OCI-LY7 (cell line): ENCODE results near the gene SDF4. TPM values are rescaled to one million over a fixed set of nuclear protein-coding genes. Genes with fewer than 3 reads are reported as not detected.

Experiments used
- BruUV-seq: library from RNA; stranded (reverse); fragments of 400-500 nt; replicated peaks from 2 replicates; lab custom pipeline; 2021; lab: Mats Ljungman, UMichigan
- CTCF ChIA-PET: fragments of 300-600 bp; sonication (Branson Sonifier 250); formaldehyde crosslinking; loops from one replicate; lab custom pipeline; 2022; ENCODE audit warnings: antibody characterized with exemption; ENCODE audit not compliant: unreplicated experiment; lab: Charles Lee
- POLR2A ChIA-PET: fragments of 300-600 bp; sonication (Branson Sonifier 250); formaldehyde crosslinking; loops from one replicate; lab custom pipeline; 2022; ENCODE audit warnings: antibody characterized with exemption; lab: Charles Lee
- DNase-seq: peaks from one replicate; pipeline ENCODE4 v3.0.0-alpha.2; 2015; ENCODE audit warnings: low spot score
- H2AFZ ChIP-seq: fragments of 200-600 bp; sonication (generic), shearing (Covaris generic); 2 replicates; pipeline ENCODE4 v1.6.1; 2014; ENCODE audit warnings: mild to moderate bottlenecking, antibody characterized with exemption, low read length, moderate library complexity
- H3K27ac ChIP-seq: fragments of 200-600 bp; sonication (generic); 2 replicates; pipeline ENCODE4 v1.5.1; 2014; ENCODE audit warnings: mixed run types, low read depth, mild to moderate bottlenecking, moderate library complexity, low read length, inconsistent platforms; ENCODE audit not compliant: poor library complexity, severe bottlenecking
- H3K36me3 ChIP-seq: fragments of 200-600 bp; sonication (generic); 2 replicates; pipeline ENCODE4 v1.6.1; 2014; ENCODE audit warnings: mild to moderate bottlenecking, antibody characterized with exemption, low read length, moderate library complexity, mixed read lengths; ENCODE audit not compliant: insufficient read depth
- H3K4me1 ChIP-seq: fragments of 200-600 bp; sonication (generic); 2 replicates; pipeline ENCODE4 v1.5.1; 2014; ENCODE audit warnings: mild to moderate bottlenecking, low read length; ENCODE audit not compliant: insufficient read depth, poor library complexity, severe bottlenecking
- H3K4me2 ChIP-seq: fragments of 200-600 bp; sonication (generic); 2 replicates; pipeline ENCODE4 v1.6.1; 2014; ENCODE audit warnings: mild to moderate bottlenecking, low read length
- H3K4me3 ChIP-seq: fragments of 200-600 bp; sonication (generic); 2 replicates; pipeline ENCODE4 v1.5.1; 2014; ENCODE audit warnings: mild to moderate bottlenecking, low read depth, low read length; ENCODE audit not compliant: poor library complexity, severe bottlenecking
- H3K79me2 ChIP-seq: fragments of 200-600 bp; sonication (generic); 2 replicates; pipeline ENCODE4 v1.6.1; 2016; ENCODE audit warnings: low read depth, mild to moderate bottlenecking, low read length, moderate library complexity, mixed read lengths; ENCODE audit not compliant: insufficient read depth
- H3K9me2 ChIP-seq: fragments of 200-600 bp; sonication (generic); 2 replicates; pipeline ENCODE4 v1.6.1; 2016; ENCODE audit warnings: mild to moderate bottlenecking, low read length, mixed read lengths; ENCODE audit not compliant: insufficient read depth
- H3K9me3 ChIP-seq: fragments of 200-600 bp; sonication (generic); 2 replicates; pipeline ENCODE4 v1.6.1; 2014; ENCODE audit warnings: mild to moderate bottlenecking, mixed run types, low read length, mixed read lengths
- H4K20me1 ChIP-seq: fragments of 200-600 bp; sonication (generic); 2 replicates; pipeline ENCODE4 v1.6.1; 2014; ENCODE audit warnings: mild to moderate bottlenecking, antibody characterized with exemption, low read length, moderate library complexity, mixed read lengths; ENCODE audit not compliant: insufficient read depth
- CTCF ChIP-seq: fragments of 200-600 bp; sonication (generic); conservative IDR thresholded peaks from 2 replicates; pipeline ENCODE4 v1.5.1; 2014; ENCODE audit warnings: mild to moderate bottlenecking, antibody characterized with exemption, low read length, moderate library complexity, mixed read lengths
- EZH2phosphoT487 ChIP-seq: fragments of 200-600 bp; sonication (generic); IDR thresholded peaks from 2 replicates; pipeline ENCODE4 v1.6.1; 2018; ENCODE audit warnings: low read depth, borderline replicate concordance, mild to moderate bottlenecking, mixed run types, antibody characterized with exemption, low read length, moderate library complexity, mixed read lengths
- intact Hi-C: fragments of 100-400 bp; cut with micrococcal nuclease; formaldehyde crosslinking; loops from one replicate; pipeline ENCODE4 v1.10.0; 2022; ENCODE audit not compliant: unreplicated experiment
- total RNA-seq, 2 experiments: library from RNA; depleted of rRNA in 1 of 2; stranded (reverse); fragments of >200 nt in 1 of 2; shearing (Covaris generic) in 1 of 2; gene quantifications; 2 replicates each; pipeline ENCODE4 v1.2.3, GENCODE V29; 2014 to 2022

SDF4 gene
- total RNA-seq, 2 experiments from 2014 or later, result 47.7 to 85.7 TPM

DNA sequence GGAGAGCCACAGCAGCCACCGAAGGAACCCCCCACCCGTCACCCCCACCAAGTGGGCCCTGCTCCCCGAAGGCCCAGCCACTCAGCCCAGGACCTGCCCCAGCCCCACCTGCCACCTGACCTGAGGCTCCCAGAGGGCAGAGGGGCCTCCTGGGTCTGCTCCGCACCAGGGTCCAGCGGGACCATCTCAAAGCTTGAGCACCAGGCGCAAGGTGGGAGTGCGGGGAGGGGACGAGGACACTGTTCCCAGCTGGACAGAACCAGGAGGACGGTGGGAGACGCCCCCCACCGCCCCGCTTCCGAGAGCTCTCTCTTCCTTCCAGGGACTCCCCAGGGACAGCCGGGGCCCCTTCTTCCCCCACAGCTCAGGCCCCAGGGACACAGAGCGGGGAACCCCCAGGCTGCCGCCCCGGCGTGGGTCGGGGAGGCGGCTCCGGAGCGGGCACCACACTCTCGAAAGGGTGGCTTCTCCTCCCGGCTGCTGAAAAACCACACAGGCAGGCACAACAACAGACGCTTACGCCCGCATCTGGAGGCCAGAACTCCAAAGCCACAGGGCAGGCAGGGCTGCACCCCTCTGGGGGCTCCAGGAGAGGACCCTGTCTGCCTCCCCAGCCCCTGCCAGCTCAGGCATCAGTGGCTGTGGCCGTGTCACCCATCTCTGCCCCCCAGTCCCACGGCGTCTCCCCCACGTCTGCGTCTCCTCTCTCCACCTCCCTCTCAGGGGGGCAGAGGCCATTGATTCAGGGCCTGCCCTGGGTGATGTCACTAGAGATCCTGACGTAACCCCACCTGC is 60.1 kb downstream of the SDF4 start:
- BruUV-seq, result no TSS peak
- POLR2A ChIA-PET, result no interaction called here
- TF ChIP-seq CTCF (no peak), EZH2phosphoT487 (no peak)
- H3K27ac ChIP-seq, result no peak overlapping the region
- no peak overlapping the region for H2AFZ ChIP-seq
- CTCF ChIA-PET, result no interaction called here
- no peaks in the 10 kb centered on the region for H3K4me1 ChIP-seq
- no peak overlapping the region for H3K4me3 ChIP-seq
- no peaks in the 10 kb centered on the region for H3K9me2 ChIP-seq
- no peaks in the 10 kb centered on the region for H3K9me3 ChIP-seq
- H3K79me2 ChIP-seq, result no peaks in the 10 kb centered on the region
- H4K20me1 ChIP-seq, result no peaks in the 10 kb centered on the region
- no peaks in the 10 kb centered on the region for H3K36me3 ChIP-seq
- DNase-seq, result no peak
- H3K4me2 ChIP-seq, result no peak overlapping the region
- intact Hi-C loops, result no loop called here

GRCh38 chr1:1171161-1171545 is 60.6 kb downstream of the SDF4 start:
- H3K36me3 ChIP-seq, result no peaks in the 10 kb centered on the region
- H3K4me1 ChIP-seq, result no peaks in the 10 kb centered on the region
- H3K4me3 ChIP-seq, result no peak overlapping the region
- no peaks in the 10 kb centered on the region for H3K9me3 ChIP-seq
- no peaks in the 10 kb centered on the region for H3K79me2 ChIP-seq
- CTCF ChIA-PET, result no interaction called here
- intact Hi-C loops, result no loop called here
- no peaks in the 10 kb centered on the region for H3K9me2 ChIP-seq
- no peaks in the 10 kb centered on the region for H4K20me1 ChIP-seq
- no peak overlapping the region for H3K27ac ChIP-seq
- BruUV-seq, result no TSS peak
- no peak overlapping the region for H2AFZ ChIP-seq
- H3K4me2 ChIP-seq, result no peak overlapping the region
- no peak for DNase-seq
- no peak for TF ChIP-seq EZH2phosphoT487
- no peak for TF ChIP-seq CTCF
- POLR2A ChIA-PET, result no interaction called here
